CD14-positive monocyte (primary cell): ENCODE measurements around the gene STON2. TPM values are rescaled to one million over a fixed set of nuclear protein-coding genes. Genes with fewer than 3 reads are reported as not detected.

Experiments used
- DNase-seq, 3 donors: peaks; one replicate each; pipeline ENCODE4 v3.0.0-alpha.2; 2011 to 2022
- H2AFZ ChIP-seq: 2 replicates; pipeline ENCODE4 v1.6.0; 2012; ENCODE audit warnings: mild to moderate bottlenecking, low read depth, low read length, inconsistent platforms; ENCODE audit not compliant: insufficient read depth, poor library complexity, severe bottlenecking
- H3K27ac ChIP-seq, 2 donors: 1 replicate in 1 of 2; 2 replicates in 1 of 2; pipeline ENCODE4 v1.5.1; 2012 to 2013; ENCODE audit warnings: low read length in 2 of 2, control low read depth in 1 of 2, inconsistent platforms in 1 of 2, low read depth in 1 of 2, mild to moderate bottlenecking in 1 of 2
- H3K27me3 ChIP-seq, 2 donors: one replicate each; pipeline versions ENCODE4 v1.6.0 to v1.6.1; 2011 to 2013; ENCODE audit warnings: low read length in 2 of 2; ENCODE audit not compliant: control insufficient read depth in 2 of 2, insufficient read depth in 2 of 2
- H3K36me3 ChIP-seq, 2 donors: replicated peaks in 1 of 2; 1 replicate in 1 of 2; 2 replicates in 1 of 2; pipeline versions ENCODE4 v1.5.1 to v1.6.1; 2012 to 2013; ENCODE audit warnings: low read length in 2 of 2, control low read depth in 1 of 2, inconsistent platforms in 1 of 2, mild to moderate bottlenecking in 1 of 2; ENCODE audit not compliant: insufficient read depth in 2 of 2, control insufficient read depth in 1 of 2
- H3K4me1 ChIP-seq, 2 donors: 1 replicate in 1 of 2; 2 replicates in 1 of 2; pipeline versions ENCODE4 v1.5.1 to v1.6.1; 2012 to 2013; ENCODE audit warnings: low read length in 2 of 2, control low read depth in 1 of 2, inconsistent platforms in 1 of 2, mild to moderate bottlenecking in 1 of 2, moderate library complexity in 1 of 2; ENCODE audit not compliant: insufficient read depth in 2 of 2, control insufficient read depth in 1 of 2
- H3K4me2 ChIP-seq: replicated peaks from 2 replicates; pipeline ENCODE3; 2012; ENCODE audit warnings: low read length, moderate library complexity, mild to moderate bottlenecking; ENCODE audit not compliant: poor library complexity, severe bottlenecking; ENCODE audit errors: extremely low read depth
- H3K4me3 ChIP-seq, 3 experiments: fragments of 200-600 bp in 1 of 3; sonication (generic) in 1 of 3; replicated peaks in 1 of 3; 1 replicate in 2 of 3; 2 replicates in 1 of 3; pipeline ENCODE4 v1.5.1; 2011 to 2013; ENCODE audit warnings: low read length in 3 of 3, mild to moderate bottlenecking in 3 of 3, control low read depth in 2 of 3, low read depth in 2 of 3, inconsistent platforms in 1 of 3, moderate library complexity in 1 of 3
- H3K79me2 ChIP-seq: 2 replicates; pipeline ENCODE4 v1.6.0; 2012; ENCODE audit warnings: mild to moderate bottlenecking, control low read depth, inconsistent platforms, low read length, moderate library complexity; ENCODE audit not compliant: insufficient read depth
- H3K9ac ChIP-seq: 2 replicates; pipeline ENCODE4 v1.6.0; 2017; ENCODE audit warnings: low read length, mild to moderate bottlenecking; ENCODE audit not compliant: insufficient read depth, poor library complexity, severe bottlenecking
- H3K9me3 ChIP-seq, 2 donors: replicated peaks in 1 of 2; 1 replicate in 1 of 2; 2 replicates in 1 of 2; pipeline versions ENCODE4 v1.5.1 to v1.6.1; 2012 to 2013; ENCODE audit warnings: low read length in 2 of 2, control low read depth in 1 of 2; ENCODE audit not compliant: control insufficient read depth in 1 of 2, insufficient read depth in 1 of 2
- H4K20me1 ChIP-seq: 2 replicates; pipeline ENCODE4 v1.6.0; 2012; ENCODE audit warnings: mild to moderate bottlenecking, low read length, control low read depth, moderate library complexity; ENCODE audit not compliant: insufficient read depth
- H3K27ac Mint-ChIP-seq, 7 donors: one replicate each; pipeline ENCODE4 v1.8.0; 2020; ENCODE audit warnings: mild to moderate bottlenecking in 7 of 7, mixed read lengths in 7 of 7, moderate library complexity in 6 of 7, inconsistent platforms in 2 of 7
- H3K27me3 Mint-ChIP-seq, 3 donors: one replicate each; pipeline ENCODE4 v1.8.0; 2021 to 2022; ENCODE audit warnings: low read depth in 3 of 3, mild to moderate bottlenecking in 3 of 3, mixed read lengths in 3 of 3, moderate library complexity in 3 of 3, inconsistent platforms in 1 of 3
- H3K36me3 Mint-ChIP-seq, 2 donors: one replicate each; pipeline ENCODE4 v1.8.0; 2020; ENCODE audit warnings: mixed read lengths in 2 of 2, inconsistent platforms in 1 of 2, mild to moderate bottlenecking in 1 of 2
- H3K4me1 Mint-ChIP-seq: one replicate; pipeline ENCODE4 v1.8.0; 2020; ENCODE audit warnings: mild to moderate bottlenecking, mixed read lengths
- H3K4me3 Mint-ChIP-seq, 2 donors: one replicate each; pipeline ENCODE4 v1.8.0; 2020; ENCODE audit warnings: mild to moderate bottlenecking in 2 of 2, mixed read lengths in 2 of 2, moderate library complexity in 1 of 2
- H3K9me3 Mint-ChIP-seq, 7 donors: one replicate each; pipeline ENCODE4 v1.8.0; 2020 to 2022; ENCODE audit warnings: mixed read lengths in 7 of 7, mild to moderate bottlenecking in 6 of 7, moderate library complexity in 6 of 7, inconsistent platforms in 2 of 7
- CTCF ChIP-seq: fragments of 200-600 bp; IDR thresholded peaks from one replicate; pipeline ENCODE4 v1.8.0; 2022; ENCODE audit warnings: antibody characterized with exemption, mild to moderate bottlenecking
- WGBS: methylation state at CpG from one replicate; pipeline ENCODE4 v1.1.5; 2013; ENCODE audit warnings: missing lambda C conversion rate; ENCODE audit not compliant: insufficient coverage; 5-methylcytosine and 5-hydroxymethylcytosine counted together
- intact Hi-C, 2 donors: fragments of 100-400 bp; cut with micrococcal nuclease; formaldehyde crosslinking; loops; one replicate each; pipeline versions ENCODE4 v1.15.0 to v1.15.1; 2023
- polyA plus RNA-seq, 3 donors: library from polyadenylated mRNA; depleted of rRNA in 1 of 3; unstranded in 2 of 3; stranded (reverse) in 1 of 3; fragments of 300-500 nt in 2 of 3; fragments of >200 nt in 1 of 3; fragmentation: Illumina TruSeq in 2 of 3; gene quantifications; 1 replicate in 2 of 3; 2 replicates in 1 of 3; pipeline ENCODE4 v1.2.3, GENCODE V29; 2012 to 2021

Gene STON2
- polyA plus RNA-seq, 3 donors, result 1.6 to 3.2 (median 2.1) TPM

GRCh38 chr14:81345781-81346180, 54.3 kb downstream of the STON2 start:
- Mint-ChIP-seq H3K4me1 (peaks cover 6% of the 10 kb centered on the region), H3K9me3 (peaks cover 0 to 2% (median 0%) of the 10 kb centered on the region in 7 donors), H3K4me3 (no peak overlapping the region), H3K36me3 (no peaks in the 10 kb centered on the region), H3K27ac (no peak overlapping the region), H3K27me3 (peaks cover 2 to 4% (median 4%) of the 10 kb centered on the region in 3 donors)
- Histone ChIP-seq H3K4me2 (no peak overlapping the region), H4K20me1 (no peaks in the 10 kb centered on the region), H3K9ac (no peak overlapping the region), H3K27ac (no peak overlapping the region), H3K27me3 (no peaks in the 10 kb centered on the region), H2AFZ (no peak overlapping the region), H3K79me2 (no peaks in the 10 kb centered on the region), H3K4me3 (no peak overlapping the region), H3K9me3 (no peaks in the 10 kb centered on the region), H3K36me3 (no peaks in the 10 kb centered on the region), H3K4me1 (no peaks in the 10 kb centered on the region)
- WGBS, result no CpG with 5 or more reads among the region's 2 CpGs
- TF ChIP-seq CTCF, result no peak
- intact Hi-C loops, result no loop called here
- DNase-seq, result no peak

GRCh38 chr14:81344481-81345160, 55.5 kb downstream of the STON2 start:
- Mint-ChIP-seq H3K9me3 (peaks cover 0 to 2% (median 0%) of the 10 kb centered on the region in 7 donors), H3K4me3 (no peak overlapping the region), H3K27me3 (peaks cover 2 to 4% (median 4%) of the 10 kb centered on the region in 3 donors), H3K4me1 (peaks cover 6% of the 10 kb centered on the region), H3K36me3 (no peaks in the 10 kb centered on the region), H3K27ac (no peak overlapping the region)
- no peak for TF ChIP-seq CTCF
- H3K27me3 ChIP-seq, result no peaks in the 10 kb centered on the region
- no peaks in the 10 kb centered on the region for H3K9me3 ChIP-seq
- H3K4me2 ChIP-seq, result no peak overlapping the region
- no peaks in the 10 kb centered on the region for H3K79me2 ChIP-seq
- H2AFZ ChIP-seq, result no peak overlapping the region
- no peaks in the 10 kb centered on the region for H3K4me1 ChIP-seq
- no peak overlapping the region for H3K4me3 ChIP-seq
- intact Hi-C loops, result no loop called here
- DNase-seq, result no peak
- WGBS, result no CpG with 5 or more reads among the region's 3 CpGs
- H3K27ac ChIP-seq, result no peak overlapping the region
- no peak overlapping the region for H3K9ac ChIP-seq
- H4K20me1 ChIP-seq, result no peaks in the 10 kb centered on the region
- H3K36me3 ChIP-seq, result no peaks in the 10 kb centered on the region
